Ishikawa (cell line): ENCODE measurements around the gene SENP1.
A peak's percentile ranks its signal among the peaks of the same experiment; 100 is the strongest.

Source experiments
- CEBPB ChIP-seq: IDR thresholded peaks from 2 replicates; pipeline ENCODE4 v1.6.1; 2012
- CREB1 ChIP-seq: IDR thresholded peaks from 2 replicates; pipeline ENCODE4 v1.6.1; 2012; ENCODE audit warnings: low read depth
- EGR1 ChIP-seq: IDR thresholded peaks from 2 replicates; pipeline ENCODE4 v1.6.1; 2012
- EP300 ChIP-seq: IDR thresholded peaks from 2 replicates; pipeline ENCODE4 v1.6.1; 2012; ENCODE audit warnings: borderline replicate concordance
- FOXM1 ChIP-seq: IDR thresholded peaks from 2 replicates; pipeline ENCODE4 v1.6.1; 2012; ENCODE audit warnings: low read depth, borderline replicate concordance
- NFIC ChIP-seq: IDR thresholded peaks from 2 replicates; pipeline ENCODE4 v1.6.1; 2012
- RAD21 ChIP-seq: IDR thresholded peaks from 2 replicates; pipeline ENCODE4 v1.6.1; 2012; ENCODE audit warnings: low read depth
- TAF1 ChIP-seq: IDR thresholded peaks from 2 replicates; pipeline ENCODE4 v1.6.1; 2012; ENCODE audit warnings: low read depth, mild to moderate bottlenecking
- TCF12 ChIP-seq: IDR thresholded peaks from 2 replicates; pipeline ENCODE4 v1.6.1; 2012; ENCODE audit warnings: low read depth
- TEAD4 ChIP-seq: IDR thresholded peaks from 2 replicates; pipeline ENCODE4 v1.6.1; 2012
- YY1 ChIP-seq: IDR thresholded peaks from 2 replicates; pipeline ENCODE4 v1.6.1; 2012; ENCODE audit warnings: low read depth
- ZBTB7A ChIP-seq: IDR thresholded peaks from 2 replicates; pipeline ENCODE4 v1.6.1; 2012; ENCODE audit warnings: low read depth
- TF ChIP-seq, protein P1 (sequence below): IDR thresholded peaks from 2 replicates; pipeline ENCODE4 v1.6.1; 2012
- TF ChIP-seq, protein P2 (sequence below): IDR thresholded peaks from 2 replicates; pipeline ENCODE4 v1.6.1; 2012
- TF ChIP-seq, protein P3 (sequence below): IDR thresholded peaks from 2 replicates; pipeline ENCODE4 v1.6.1; 2012; ENCODE audit warnings: low read depth, mild to moderate bottlenecking

The SENP1 gene

DNA sequence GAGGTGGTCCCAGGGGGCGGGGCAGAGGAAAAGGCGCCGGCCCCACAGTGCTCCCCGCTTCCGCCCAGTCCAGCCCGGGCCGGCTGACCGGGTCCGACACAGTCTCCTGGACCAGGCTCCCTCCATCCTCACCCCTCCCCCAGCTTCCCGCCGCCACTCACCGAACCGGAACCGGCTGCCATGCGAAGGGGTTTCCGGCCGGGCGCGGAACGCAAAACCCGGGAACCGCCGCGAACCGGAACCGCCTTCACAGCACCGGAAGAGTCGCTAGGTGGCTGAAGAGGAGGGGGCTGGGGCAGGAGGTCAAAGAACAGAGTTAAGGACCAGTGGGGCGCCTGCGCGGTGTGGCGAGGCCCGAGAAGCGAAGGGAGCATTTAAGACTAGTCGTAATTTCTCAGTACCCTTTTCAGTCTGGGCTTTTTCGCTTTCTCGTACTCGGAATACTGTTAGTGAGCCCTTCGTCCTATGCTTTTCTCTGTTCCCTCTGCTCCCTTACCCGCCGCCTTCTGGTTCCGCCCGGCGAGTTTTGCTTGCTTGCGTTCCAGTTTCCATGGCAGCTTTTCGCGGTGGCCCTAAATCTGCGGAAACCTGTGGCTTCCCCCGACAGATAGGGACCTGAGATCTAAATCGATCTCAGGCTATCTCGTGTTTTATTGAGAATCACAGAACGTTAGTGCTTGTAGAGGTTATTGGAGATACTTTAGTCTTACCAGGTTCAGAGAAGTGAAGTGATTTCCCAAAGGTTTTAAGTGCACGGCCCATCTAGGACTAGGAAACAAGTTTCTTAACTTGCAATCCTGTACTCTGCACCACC, at the start of gene SENP1:
Gene SENP1 (minus strand): TSS at position 213 of the 814 bp plus-strand sequence. CDS start 4,607 bp downstream, outside the sequence.
- TF ChIP-seq, protein P1, sequence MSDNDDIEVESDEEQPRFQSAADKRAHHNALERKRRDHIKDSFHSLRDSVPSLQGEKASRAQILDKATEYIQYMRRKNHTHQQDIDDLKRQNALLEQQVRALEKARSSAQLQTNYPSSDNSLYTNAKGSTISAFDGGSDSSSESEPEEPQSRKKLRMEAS, result peak; percentile 80
- peak; percentile 97 for TF ChIP-seq TAF1
- TF ChIP-seq CREB1, result no peak
- TF ChIP-seq YY1, result peak; percentile 80
- TF ChIP-seq CEBPB, result peak; percentile 37; the same call in 1 of the 2 replicates
- TF ChIP-seq, protein P2, sequence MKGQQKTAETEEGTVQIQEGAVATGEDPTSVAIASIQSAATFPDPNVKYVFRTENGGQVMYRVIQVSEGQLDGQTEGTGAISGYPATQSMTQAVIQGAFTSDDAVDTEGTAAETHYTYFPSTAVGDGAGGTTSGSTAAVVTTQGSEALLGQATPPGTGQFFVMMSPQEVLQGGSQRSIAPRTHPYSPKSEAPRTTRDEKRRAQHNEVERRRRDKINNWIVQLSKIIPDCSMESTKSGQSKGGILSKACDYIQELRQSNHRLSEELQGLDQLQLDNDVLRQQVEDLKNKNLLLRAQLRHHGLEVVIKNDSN, result no peak; the same call in 1 of the 2 replicates
- no peak for TF ChIP-seq EP300
- TF ChIP-seq TCF12, result peak; percentile 84
- peak; percentile 9; the same call in 1 of the 2 replicates for TF ChIP-seq NFIC
- TF ChIP-seq RAD21, result no peak
- TF ChIP-seq, protein P3, sequence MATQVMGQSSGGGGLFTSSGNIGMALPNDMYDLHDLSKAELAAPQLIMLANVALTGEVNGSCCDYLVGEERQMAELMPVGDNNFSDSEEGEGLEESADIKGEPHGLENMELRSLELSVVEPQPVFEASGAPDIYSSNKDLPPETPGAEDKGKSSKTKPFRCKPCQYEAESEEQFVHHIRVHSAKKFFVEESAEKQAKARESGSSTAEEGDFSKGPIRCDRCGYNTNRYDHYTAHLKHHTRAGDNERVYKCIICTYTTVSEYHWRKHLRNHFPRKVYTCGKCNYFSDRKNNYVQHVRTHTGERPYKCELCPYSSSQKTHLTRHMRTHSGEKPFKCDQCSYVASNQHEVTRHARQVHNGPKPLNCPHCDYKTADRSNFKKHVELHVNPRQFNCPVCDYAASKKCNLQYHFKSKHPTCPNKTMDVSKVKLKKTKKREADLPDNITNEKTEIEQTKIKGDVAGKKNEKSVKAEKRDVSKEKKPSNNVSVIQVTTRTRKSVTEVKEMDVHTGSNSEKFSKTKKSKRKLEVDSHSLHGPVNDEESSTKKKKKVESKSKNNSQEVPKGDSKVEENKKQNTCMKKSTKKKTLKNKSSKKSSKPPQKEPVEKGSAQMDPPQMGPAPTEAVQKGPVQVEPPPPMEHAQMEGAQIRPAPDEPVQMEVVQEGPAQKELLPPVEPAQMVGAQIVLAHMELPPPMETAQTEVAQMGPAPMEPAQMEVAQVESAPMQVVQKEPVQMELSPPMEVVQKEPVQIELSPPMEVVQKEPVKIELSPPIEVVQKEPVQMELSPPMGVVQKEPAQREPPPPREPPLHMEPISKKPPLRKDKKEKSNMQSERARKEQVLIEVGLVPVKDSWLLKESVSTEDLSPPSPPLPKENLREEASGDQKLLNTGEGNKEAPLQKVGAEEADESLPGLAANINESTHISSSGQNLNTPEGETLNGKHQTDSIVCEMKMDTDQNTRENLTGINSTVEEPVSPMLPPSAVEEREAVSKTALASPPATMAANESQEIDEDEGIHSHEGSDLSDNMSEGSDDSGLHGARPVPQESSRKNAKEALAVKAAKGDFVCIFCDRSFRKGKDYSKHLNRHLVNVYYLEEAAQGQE, result no peak
- no peak for TF ChIP-seq FOXM1
- TF ChIP-seq EGR1, result no peak; the same call in 1 of the 2 replicates
- TF ChIP-seq TEAD4, result peak; percentile 20
- TF ChIP-seq ZBTB7A, result peak; percentile 63

DNA sequence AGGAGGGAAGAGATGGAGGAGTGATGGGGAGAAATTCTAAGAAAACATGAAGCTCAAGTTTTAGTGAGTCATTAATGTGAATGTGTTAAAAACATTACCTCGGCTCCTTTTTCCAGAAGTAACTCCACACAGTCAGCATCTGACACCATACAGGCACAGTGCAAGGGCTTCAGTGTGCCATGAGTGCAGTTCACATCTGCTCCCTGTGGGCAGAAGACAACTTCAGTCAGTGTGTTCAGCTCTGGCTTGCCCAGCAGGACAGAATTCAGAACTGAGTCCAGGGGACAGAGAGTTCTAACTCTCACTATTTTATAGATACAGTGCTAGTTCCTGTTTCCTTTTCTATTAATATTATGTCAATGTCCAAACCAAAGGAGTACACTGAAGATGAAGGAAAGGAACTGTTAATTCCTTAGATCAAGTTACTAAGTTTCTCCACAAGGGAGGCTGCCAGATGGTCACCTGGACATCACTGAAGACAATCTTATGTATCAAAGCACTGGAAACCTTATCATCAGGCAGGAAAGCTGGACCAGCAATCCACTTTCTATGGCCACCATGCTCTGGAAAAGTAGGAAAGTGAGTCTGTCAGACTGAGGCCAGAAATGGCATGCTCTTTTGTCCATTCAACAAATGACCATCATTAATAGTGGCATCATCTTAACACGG, 45.4 kb upstream of the SENP1 start:
- no peak for TF ChIP-seq FOXM1
- no peak for TF ChIP-seq EGR1
- TF ChIP-seq TAF1, result no peak
- TF ChIP-seq TCF12, result no peak
- TF ChIP-seq TEAD4, result no peak
- TF ChIP-seq NFIC, result no peak
- TF ChIP-seq, protein P1, result no peak
- TF ChIP-seq, protein P2, result no peak
- no peak for TF ChIP-seq YY1

DNA sequence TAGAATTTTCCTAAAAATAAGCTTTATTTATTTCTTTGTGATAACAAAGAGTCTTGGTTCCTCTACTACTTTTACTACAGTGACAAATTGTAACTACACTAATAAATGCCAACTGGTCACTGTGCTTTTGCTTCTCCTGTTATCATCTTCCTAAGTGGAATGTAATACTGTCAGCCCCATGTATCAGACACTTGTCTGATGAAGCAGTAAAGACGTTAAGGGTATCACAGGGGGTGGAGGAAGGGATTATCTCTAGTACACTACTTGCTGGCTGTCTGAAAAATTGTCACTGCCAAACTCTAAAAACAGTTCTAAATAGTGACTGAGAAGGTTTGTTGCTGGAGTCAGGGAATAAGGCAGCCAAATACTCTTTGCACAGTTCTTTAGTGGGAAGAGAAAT, 40.1 kb upstream of the SENP1 start:
- TF ChIP-seq TAF1 (no peak), ZBTB7A (no peak), CEBPB (no peak), TEAD4 (no peak), YY1 (no peak)
- TF ChIP-seq, protein P2, result no peak
- TF ChIP-seq, protein P1, result no peak
- TF ChIP-seq, protein P3, result no peak

DNA sequence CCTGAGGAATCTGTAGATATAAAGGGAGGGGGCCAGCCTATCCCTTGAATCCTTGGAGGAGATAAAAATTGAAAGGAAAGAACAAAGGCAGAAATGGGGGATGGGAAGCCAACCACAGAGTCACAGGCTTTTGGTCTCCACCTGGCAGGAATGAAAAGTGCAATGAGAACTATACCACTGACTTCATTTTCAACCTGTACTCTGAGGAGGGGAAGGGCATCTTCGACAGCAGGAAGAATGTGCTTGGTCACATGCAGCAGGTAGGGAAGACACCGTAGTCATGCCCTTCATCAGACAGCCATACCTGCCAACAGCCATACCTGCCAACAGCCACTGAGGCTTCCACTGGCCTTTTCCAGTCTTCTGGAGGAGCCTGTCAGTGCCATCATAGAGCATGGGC, 38.0 kb upstream of the SENP1 start:
- TF ChIP-seq FOXM1 (no peak), RAD21 (no peak), TCF12 (no peak), TEAD4 (no peak), EP300 (no peak), YY1 (no peak), TAF1 (no peak), ZBTB7A (no peak), CREB1 (no peak), NFIC (no peak)
- TF ChIP-seq, protein P3, result no peak
- TF ChIP-seq, protein P2, result no peak
- TF ChIP-seq, protein P1, result no peak
